ENCODE data around the gene DNAJC4.
A peak's percentile ranks its signal among the peaks of the same experiment; 100 is the strongest.

Gene DNAJC4, protein sequence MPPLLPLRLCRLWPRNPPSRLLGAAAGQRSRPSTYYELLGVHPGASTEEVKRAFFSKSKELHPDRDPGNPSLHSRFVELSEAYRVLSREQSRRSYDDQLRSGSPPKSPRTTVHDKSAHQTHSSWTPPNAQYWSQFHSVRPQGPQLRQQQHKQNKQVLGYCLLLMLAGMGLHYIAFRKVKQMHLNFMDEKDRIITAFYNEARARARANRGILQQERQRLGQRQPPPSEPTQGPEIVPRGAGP

GRCh38 chr11:64230171-64230984 lies at the start of gene DNAJC4:
Gene DNAJC4, plus strand, starts transcription at chr11:64230548. Its CDS starts 307 bp downstream, at chr11:64230855.
- DNase-seq (ENCODE audit: low read depth in 2 of 2, low spot score in 1 of 2), result peak; percentile 60 to 78

GRCh38 chr11:64180891-64181290 lies 49.5 kb upstream of the DNAJC4 start:
- no peak for DNase-seq (ENCODE audit: low read depth in 2 of 2, low spot score in 1 of 2)

DNA sequence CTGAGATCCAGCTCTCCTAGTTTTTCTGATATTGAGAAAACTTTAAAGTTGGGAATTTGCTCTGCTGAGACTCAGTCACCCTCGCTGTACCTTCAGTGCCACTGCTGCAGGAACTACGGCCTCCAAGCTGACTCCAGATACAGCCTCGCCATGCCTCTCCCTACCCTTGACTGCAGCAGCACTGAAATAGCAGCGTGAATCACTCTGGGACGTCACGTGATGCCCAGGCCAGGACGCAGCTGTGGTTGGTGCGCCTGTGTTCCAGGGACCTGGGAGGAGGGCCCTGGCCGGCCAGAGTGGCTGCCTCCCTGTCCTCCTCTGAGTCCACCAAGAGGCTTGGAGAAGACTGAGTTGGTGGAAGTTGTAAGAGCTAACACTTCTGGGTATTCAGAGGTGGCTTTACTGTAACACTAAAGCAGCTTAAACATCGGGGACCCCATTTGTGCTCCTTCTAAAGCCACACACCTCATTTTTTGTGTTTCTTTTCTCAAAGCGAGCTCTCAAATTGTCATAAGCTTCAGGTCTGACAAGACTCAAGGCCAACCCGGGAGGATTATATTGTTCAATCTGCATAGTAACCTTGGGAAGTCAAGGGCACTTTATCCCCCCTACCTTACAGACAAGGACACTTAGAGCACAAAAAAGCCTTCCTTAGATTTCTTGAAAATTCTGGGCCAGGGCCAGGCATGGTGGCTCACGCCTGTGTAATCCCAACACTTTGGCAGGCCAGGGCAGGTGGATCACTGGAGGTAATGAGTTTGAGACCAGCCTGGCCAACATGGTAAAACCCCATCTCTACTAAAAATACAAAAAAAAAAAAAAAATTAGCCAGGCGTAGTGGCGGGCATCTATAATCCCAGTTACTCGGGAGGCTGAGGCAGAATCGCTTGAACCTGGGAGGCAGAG lies 48.6 kb upstream of the DNAJC4 start:
- no peak for DNase-seq (ENCODE audit: low read depth in 2 of 2, low spot score in 1 of 2)

GRCh38 chr11:64183890-64184289 lies 46.5 kb upstream of the DNAJC4 start:
- no peak for DNase-seq (ENCODE audit: low read depth in 2 of 2, low spot score in 1 of 2)

DNA sequence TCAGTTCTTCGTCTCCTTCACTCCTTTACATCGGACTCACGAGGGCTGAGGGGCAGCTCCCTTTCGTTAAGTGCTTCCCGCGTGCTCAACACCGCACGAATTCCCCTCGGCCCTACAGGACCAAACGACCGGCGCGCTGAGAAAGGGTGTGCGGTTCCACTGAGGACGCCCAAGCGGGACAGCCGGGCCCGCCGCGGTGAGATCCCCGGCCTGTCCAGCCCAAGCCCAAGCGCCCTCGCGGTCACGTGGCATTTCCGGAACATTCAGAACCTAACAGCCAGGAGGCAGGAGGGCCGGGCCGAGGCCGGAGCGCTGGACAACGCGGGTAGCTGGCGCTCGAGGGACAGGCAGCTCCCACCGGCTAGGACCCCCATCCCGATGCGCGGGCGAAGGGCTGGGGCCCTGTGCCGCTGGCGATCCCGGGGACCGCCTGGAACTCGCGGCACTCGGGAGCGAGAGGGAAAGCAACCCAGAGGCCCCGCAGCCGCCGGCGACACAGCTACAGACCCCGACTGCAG lies 45.1 kb upstream of the DNAJC4 start:
- DNase-seq (ENCODE audit: low read depth in 2 of 2, low spot score in 1 of 2), result no peak

GRCh38 chr11:64185693-64186491 lies 44.5 kb upstream of the DNAJC4 start, which contains the start of gene STIP1:
Gene STIP1, plus strand, starts transcription at chr11:64186171. Its CDS starts 91 bp downstream, at chr11:64186262.
- DNase-seq (ENCODE audit: low read depth in 2 of 2, low spot score in 1 of 2), result peak; percentile 96 to 98

DNA sequence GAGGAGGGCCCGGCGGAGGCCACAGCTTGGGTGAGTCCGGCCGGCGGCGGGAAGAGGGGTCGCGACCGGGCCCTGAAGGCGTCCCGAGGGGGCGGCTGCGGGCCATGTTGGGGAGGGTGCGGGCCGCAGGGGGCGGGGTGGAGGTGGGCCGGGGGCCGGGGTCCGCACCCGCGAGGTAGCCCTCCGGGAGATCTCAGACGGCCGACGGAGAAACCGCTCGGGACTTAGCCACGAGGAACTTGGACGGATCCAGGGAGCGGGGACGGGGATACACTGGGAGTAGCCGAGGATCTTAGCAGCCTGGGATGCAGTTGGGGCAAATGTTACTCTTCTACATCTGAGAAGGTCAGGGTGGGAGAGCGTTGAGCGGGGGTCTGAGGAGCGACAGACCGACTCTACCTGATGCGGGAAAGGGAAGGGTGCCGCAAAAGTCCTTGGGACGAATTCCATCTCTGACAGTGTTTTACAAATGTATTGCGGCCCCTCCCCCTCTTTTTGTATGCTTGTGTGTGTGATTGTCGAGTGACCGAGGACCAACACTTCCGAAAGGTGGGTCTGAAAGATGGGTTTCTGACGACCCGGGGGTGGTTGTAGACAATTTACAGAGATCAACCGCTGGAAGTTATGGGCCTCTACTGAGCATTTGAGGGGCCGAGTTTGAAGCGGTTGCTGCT lies 43.7 kb upstream of the DNAJC4 start:
- no peak for DNase-seq (ENCODE audit: low read depth in 2 of 2, low spot score in 1 of 2)

- DNase-seq (ENCODE audit: low read depth in 2 of 2, low spot score in 1 of 2), result no peak
These were observed 37.9 kb upstream of the DNAJC4 start for GRCh38 chr11:64192434-64192833.

- no peak for DNase-seq (ENCODE audit: low read depth in 2 of 2, low spot score in 1 of 2)
These were observed 33.7 kb upstream of the DNAJC4 start for GRCh38 chr11:64196626-64197025.

DNA sequence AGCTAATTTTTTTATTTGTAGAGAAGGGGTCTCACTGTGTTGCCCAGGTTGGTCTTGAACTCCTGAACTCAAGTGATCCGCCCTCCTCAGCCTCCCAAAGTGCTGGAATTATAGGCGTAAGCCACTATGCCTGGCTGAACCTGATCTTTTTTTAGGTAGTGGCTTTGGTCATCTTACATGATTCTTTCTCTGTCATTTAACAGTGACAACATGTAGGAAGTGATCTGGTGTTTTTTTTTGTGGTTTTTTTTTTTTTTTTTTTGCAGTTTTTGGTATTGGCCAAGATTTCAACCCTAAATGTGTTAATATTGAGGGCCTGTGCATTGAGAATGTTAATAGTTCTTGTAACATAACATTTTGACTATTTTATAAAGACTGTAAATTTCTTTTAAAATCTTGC lies 31.8 kb upstream of the DNAJC4 start:
- no peak for DNase-seq (ENCODE audit: low read depth in 2 of 2, low spot score in 1 of 2)

- DNase-seq (ENCODE audit: low read depth in 2 of 2, low spot score in 1 of 2), result no peak
These were observed 28.8 kb upstream of the DNAJC4 start for GRCh38 chr11:64201543-64201942.

DNA sequence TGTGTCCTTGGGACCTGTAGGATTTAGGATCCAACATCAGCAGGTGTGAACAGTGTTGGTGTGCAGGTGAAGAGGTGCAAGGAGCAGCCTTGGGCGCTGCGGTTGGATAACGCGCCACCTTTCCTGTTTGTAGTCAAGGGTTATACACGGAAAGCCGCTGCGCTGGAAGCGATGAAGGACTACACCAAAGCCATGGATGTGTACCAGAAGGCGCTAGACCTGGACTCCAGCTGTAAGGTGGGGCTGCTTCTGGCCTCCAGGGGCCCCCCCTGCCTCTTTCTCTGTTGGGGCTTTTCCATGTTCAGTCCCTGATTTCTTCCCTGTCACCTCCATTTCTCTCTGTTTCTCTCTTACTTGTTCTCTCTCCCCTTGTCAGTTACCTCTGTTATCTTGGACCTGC lies 27.4 kb upstream of the DNAJC4 start:
- no peak for DNase-seq (ENCODE audit: low read depth in 2 of 2, low spot score in 1 of 2)

GRCh38 chr11:64203421-64204079 lies 26.8 kb upstream of the DNAJC4 start:
- DNase-seq (ENCODE audit: low read depth in 2 of 2, low spot score in 1 of 2), result no peak

GRCh38 chr11:64204080-64204440 lies 26.3 kb upstream of the DNAJC4 start:
- DNase-seq (ENCODE audit: low read depth in 2 of 2, low spot score in 1 of 2), result no peak

DNA sequence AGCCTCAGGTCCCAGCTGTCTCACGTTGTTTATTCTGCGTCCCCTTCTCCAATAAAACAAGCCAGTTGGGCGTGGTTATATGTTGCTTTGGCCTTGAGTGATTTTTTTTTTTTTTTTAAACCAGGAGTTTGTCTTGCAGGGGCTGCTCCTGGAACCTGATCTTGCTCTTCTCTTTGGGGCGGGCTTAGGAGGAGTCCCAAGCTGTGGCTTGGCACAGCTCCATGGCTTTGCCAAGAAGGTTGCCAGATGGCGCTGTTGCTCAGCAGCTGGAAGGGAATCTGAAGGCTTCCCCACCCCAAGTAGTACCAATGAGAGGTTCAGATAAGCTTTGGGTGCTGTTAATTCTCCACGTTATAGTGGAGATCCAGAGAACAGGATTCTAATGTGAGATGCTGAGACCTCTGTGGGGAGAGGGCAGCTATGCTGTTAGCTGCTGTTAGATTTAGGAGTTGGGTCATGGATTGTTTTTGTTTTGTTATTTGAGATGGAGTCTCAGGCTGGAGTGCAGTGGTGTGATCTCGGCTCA lies 25.8 kb upstream of the DNAJC4 start:
- DNase-seq (ENCODE audit: low read depth in 2 of 2, low spot score in 1 of 2), result peak; percentile 50 to 61

- peak in 1 of 2 donors; percentile 57 for DNase-seq (ENCODE audit: low read depth in 2 of 2, low spot score in 1 of 2)
These were observed 23.7 kb upstream of the DNAJC4 start, which contains the start of gene FERMT3 for GRCh38 chr11:64206457-64207255. Gene FERMT3, plus strand, starts transcription at chr11:64206721. Its CDS starts 644 bp downstream, at chr11:64207365.

- peak in 1 of 2 donors; percentile 79 for DNase-seq (ENCODE audit: low read depth in 2 of 2, low spot score in 1 of 2)
These were observed 22.9 kb upstream of the DNAJC4 start for GRCh38 chr11:64207256-64208085.
